IMR-90 (cell line): ENCODE measurements around the gene UGT2B11. TPM values are rescaled to one million over a fixed set of nuclear protein-coding genes. Genes with fewer than 3 reads are reported as not detected.
"Not testable (repeated sequence)": the region's sequence is repeated elsewhere in the genome, so short reads cannot be mapped to it uniquely, and the experiment has no call there.

ENCODE experiments used
- ATAC-seq: fragments of 200-7000 bp; cut with Tn5 transposase; 2 replicates; pipeline ENCODE4 v1.9.1; 2020; ENCODE audit warnings: low read depth, mild to moderate bottlenecking, moderate library complexity
- BruUV-seq: library from RNA; stranded (reverse); fragments of 400-500 nt; replicated peaks from 2 replicates; lab custom pipeline; 2021; lab: Mats Ljungman, UMichigan
- CTCF ChIA-PET: fragments of 300-600 bp; formaldehyde crosslinking; extraction: SDS; loops from one replicate; lab custom pipeline; 2021; ENCODE audit warnings: antibody characterized with exemption; lab: Yijun Ruan, JAX
- POLR2A ChIA-PET: fragments of 300-600 bp; sonication (Branson Sonifier 250); formaldehyde crosslinking; loops from one replicate; lab custom pipeline; 2022; ENCODE audit warnings: antibody characterized with exemption; ENCODE audit not compliant: unreplicated experiment; lab: Charles Lee
- DNase-seq: peaks from one replicate; pipeline ENCODE4 v3.0.0; 2013
- H2AFZ ChIP-seq: replicated peaks from 2 replicates; pipeline ENCODE3; 2013; ENCODE audit warnings: low read length, mild to moderate bottlenecking; ENCODE audit not compliant: poor library complexity
- H2AK5ac ChIP-seq: 2 replicates; pipeline ENCODE4 v1.6.1; 2013; ENCODE audit warnings: low read depth, low read length, inconsistent platforms
- H2AK9ac ChIP-seq: replicated peaks from 2 replicates; pipeline ENCODE3; 2013; ENCODE audit warnings: mild to moderate bottlenecking, low read depth, low read length, moderate library complexity; ENCODE audit not compliant: poor library complexity
- H2BK120ac ChIP-seq: 2 replicates; pipeline ENCODE4 v1.6.1; 2013; ENCODE audit warnings: low read depth, low read length, inconsistent platforms
- H2BK15ac ChIP-seq: 3 replicates; pipeline ENCODE4 v1.6.1; 2013; ENCODE audit warnings: low read depth, low read length, inconsistent platforms
- H2BK20ac ChIP-seq: 2 replicates; pipeline ENCODE4 v1.6.1; 2013; ENCODE audit warnings: low read depth, mild to moderate bottlenecking, inconsistent platforms, low read length, moderate library complexity
- H2BK5ac ChIP-seq: 2 replicates; pipeline ENCODE4 v1.6.1; 2013; ENCODE audit warnings: mild to moderate bottlenecking, low read depth, low read length, inconsistent platforms; ENCODE audit not compliant: poor library complexity, severe bottlenecking
- H3K14ac ChIP-seq: replicated peaks from 2 replicates; pipeline ENCODE4 v1.6.1; 2013; ENCODE audit warnings: low read depth, low read length, inconsistent platforms
- H3K18ac ChIP-seq: 2 replicates; pipeline ENCODE4 v1.6.1; 2013; ENCODE audit warnings: low read depth, low read length, control low read depth
- H3K23ac ChIP-seq: 2 replicates; pipeline ENCODE4 v1.6.1; 2013; ENCODE audit warnings: low read depth, low read length, inconsistent platforms
- H3K27ac ChIP-seq: 2 replicates; pipeline ENCODE4 v1.5.1; 2013; ENCODE audit warnings: mild to moderate bottlenecking, control low read depth, low read length; ENCODE audit not compliant: insufficient read depth
- H3K27me3 ChIP-seq: 2 replicates; pipeline ENCODE4 v1.6.1; 2013; ENCODE audit warnings: low read length; ENCODE audit not compliant: control insufficient read depth, insufficient read depth
- H3K36me3 ChIP-seq: 2 replicates; pipeline ENCODE4 v1.6.1; 2013; ENCODE audit warnings: low read length, mixed read lengths; ENCODE audit not compliant: control insufficient read depth, insufficient read depth
- H3K4ac ChIP-seq: 2 replicates; pipeline ENCODE4 v1.6.1; 2013; ENCODE audit warnings: low read depth, low read length, inconsistent platforms
- H3K4me1 ChIP-seq: 2 replicates; pipeline ENCODE4 v1.6.1; 2013; ENCODE audit warnings: low read length, mixed read lengths; ENCODE audit not compliant: control insufficient read depth, insufficient read depth
- H3K4me2 ChIP-seq: 2 replicates; pipeline ENCODE4 v1.6.1; 2013; ENCODE audit warnings: low read depth, mild to moderate bottlenecking, control low read depth, low read length, moderate library complexity
- H3K4me3 ChIP-seq: 2 replicates; pipeline ENCODE4 v1.5.1; 2013; ENCODE audit warnings: low read depth, mild to moderate bottlenecking, control low read depth, low read length, moderate library complexity; ENCODE audit not compliant: insufficient read depth
- H3K56ac ChIP-seq: 2 replicates; pipeline ENCODE4 v1.6.1; 2013; ENCODE audit warnings: low read length, inconsistent platforms; ENCODE audit not compliant: insufficient read depth; ENCODE audit errors: extremely low read depth
- H3K79me1 ChIP-seq, 2 experiments: 2 replicates each; pipeline ENCODE4 v1.6.1; 2013; ENCODE audit warnings: low read length in 2 of 2, inconsistent platforms in 1 of 2, low read depth in 1 of 2
- H3K9ac ChIP-seq: 2 replicates; pipeline ENCODE4 v1.6.1; 2013; ENCODE audit warnings: low read depth, low read length, control low read depth
- H3K9me1 ChIP-seq: 2 replicates; pipeline ENCODE4 v1.6.1; 2013; ENCODE audit warnings: low read length, inconsistent platforms; ENCODE audit not compliant: insufficient read depth
- H3K9me3 ChIP-seq: 2 replicates; pipeline ENCODE4 v1.6.1; 2013; ENCODE audit warnings: low read length; ENCODE audit not compliant: control insufficient read depth, insufficient read depth
- H4K20me1 ChIP-seq: 2 replicates; pipeline ENCODE4 v1.6.1; 2013; ENCODE audit warnings: low read length, inconsistent platforms; ENCODE audit not compliant: insufficient read depth
- H4K5ac ChIP-seq: 2 replicates; pipeline ENCODE4 v1.6.1; 2013; ENCODE audit warnings: mild to moderate bottlenecking, low read depth, low read length, control low read depth
- H4K8ac ChIP-seq, 2 experiments: 2 replicates each; pipeline ENCODE4 v1.6.1; 2013; ENCODE audit warnings: low read depth in 2 of 2, low read length in 2 of 2, control low read depth in 1 of 2, inconsistent platforms in 1 of 2
- H4K91ac ChIP-seq: 2 replicates; pipeline ENCODE4 v1.6.1; 2013; ENCODE audit warnings: low read depth, low read length, inconsistent platforms; ENCODE audit not compliant: insufficient read depth
- WGBS, 2 experiments: methylation state at CpG; one replicate each; pipeline versions ENCODE4 v1.1.5 to v1.1.7; 2013; ENCODE audit warnings: missing lambda C conversion rate in 2 of 2; ENCODE audit not compliant: insufficient read length in 1 of 2; ENCODE audit errors: extremely low coverage in 2 of 2; 5-methylcytosine and 5-hydroxymethylcytosine counted together
- dilution Hi-C: fragments of 300-500 bp; cut with HindIII; formaldehyde crosslinking; loops from one replicate; pipeline ENCODE4 v1.14.3; 2018; ENCODE audit warnings: low sequenced_read_pairs; ENCODE audit not compliant: unreplicated experiment
- in situ Hi-C: fragments of 300-500 bp; cut with MboI; formaldehyde crosslinking; loops from 3 replicates; pipeline ENCODE4 v1.14.3; 2019; ENCODE audit warnings: low sequenced_read_pairs, inconsistent platforms, mixed read lengths
- intact Hi-C: fragments of 100-400 bp; cut with micrococcal nuclease; formaldehyde crosslinking; loops from 2 replicates; pipeline ENCODE4 v1.10.0; 2022
- polyA plus RNA-seq, 3 experiments: library from polyadenylated mRNA; depleted of rRNA; stranded (reverse); fragments of >200 nt; gene quantifications; 2 replicates each; pipeline ENCODE4 v1.2.3, GENCODE V29; 2012; ENCODE audit warnings: low replicate concordance in 1 of 3
- total RNA-seq: library from RNA; depleted of rRNA; stranded (reverse); fragments of >200 nt; gene quantifications from 2 replicates; pipeline ENCODE4 v1.2.3, GENCODE V29; 2012

Gene UGT2B11
- total and polyA plus RNA-seq, 2 of the 4 experiments (the other 2 are of a cell fraction), result not detected

DNA sequence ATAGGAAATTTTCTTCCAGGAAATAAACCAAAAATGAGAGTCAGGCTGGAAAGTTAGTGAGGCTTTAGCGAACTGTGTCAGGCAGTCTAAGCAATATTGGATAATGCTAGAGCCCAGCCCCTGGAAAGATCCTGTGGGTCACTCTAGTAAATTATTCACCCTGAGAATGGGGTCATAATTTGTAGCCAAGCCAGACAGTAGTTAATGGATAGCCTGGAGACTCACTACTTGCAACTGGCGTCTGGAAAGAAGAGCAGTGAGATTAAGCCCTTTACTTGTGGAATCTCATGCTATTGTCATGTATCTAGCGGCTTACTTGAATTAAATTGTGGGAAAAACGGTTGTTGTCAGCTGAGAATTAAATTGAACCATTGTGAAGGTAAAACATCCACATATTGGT, 48.2 kb downstream of the UGT2B11 start:
- H3K9ac ChIP-seq, H3K27ac ChIP-seq, H4K91ac ChIP-seq, dilution Hi-C loops, H3K27me3 ChIP-seq, H2AK5ac ChIP-seq, H3K23ac ChIP-seq, intact Hi-C loops, H3K36me3 ChIP-seq, H2BK20ac ChIP-seq, H3K4ac ChIP-seq, H4K8ac ChIP-seq, H2BK120ac ChIP-seq, BruUV-seq, POLR2A ChIA-PET, H2BK5ac ChIP-seq, H3K4me2 ChIP-seq, H3K4me3 ChIP-seq, H3K18ac ChIP-seq, CTCF ChIA-PET, H4K5ac ChIP-seq, H2AK9ac ChIP-seq, ATAC-seq, H3K4me1 ChIP-seq, H3K9me1 ChIP-seq, H3K56ac ChIP-seq, H3K14ac ChIP-seq, H2BK15ac ChIP-seq, H3K9me3 ChIP-seq, H2AFZ ChIP-seq, H3K79me1 ChIP-seq, H4K20me1 ChIP-seq, DNase-seq: not testable (repeated sequence)
- in situ Hi-C loops, result loop anchor here (25.0 kb wide), 1 partner anchor 904 kb away; no protein-coding TSS in a partner anchor
- WGBS, 2 experiments, result 50% methylated on average over 1 of the region's 4 CpGs; no CpG with 5 or more reads in 1 of the 2 experiments

DNA sequence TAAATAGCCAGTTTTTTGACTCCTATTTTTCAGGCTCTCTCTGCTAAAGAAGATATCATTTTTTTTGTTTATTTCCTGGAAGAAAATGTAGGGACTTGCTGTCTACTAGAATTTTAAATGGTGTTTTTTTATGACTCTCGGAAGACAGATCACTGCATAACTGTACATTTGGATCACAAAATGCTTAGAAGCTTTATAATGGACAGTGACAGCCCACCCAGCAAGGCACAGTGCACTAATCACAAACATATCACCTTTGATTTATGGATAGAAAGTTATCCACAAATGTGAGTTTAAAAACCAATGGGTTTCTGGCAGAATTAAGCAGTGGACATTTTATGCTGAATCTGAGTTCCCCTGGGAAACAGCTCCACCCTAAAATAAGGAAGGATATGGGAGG, 48.8 kb downstream of the UGT2B11 start:
- H2BK20ac ChIP-seq, H3K9me1 ChIP-seq, H3K4me1 ChIP-seq, H4K20me1 ChIP-seq, H4K5ac ChIP-seq, H2BK15ac ChIP-seq, H4K8ac ChIP-seq, H3K4me2 ChIP-seq, POLR2A ChIA-PET, H3K36me3 ChIP-seq, H2AFZ ChIP-seq, H3K4ac ChIP-seq, H3K14ac ChIP-seq, ATAC-seq, H3K4me3 ChIP-seq, H2AK9ac ChIP-seq, H2AK5ac ChIP-seq, CTCF ChIA-PET, intact Hi-C loops, H3K23ac ChIP-seq, H3K79me1 ChIP-seq, H4K91ac ChIP-seq, BruUV-seq, H3K9me3 ChIP-seq, dilution Hi-C loops, H3K9ac ChIP-seq, H3K27ac ChIP-seq, H3K27me3 ChIP-seq, DNase-seq, H2BK5ac ChIP-seq, H2BK120ac ChIP-seq, H3K56ac ChIP-seq, H3K18ac ChIP-seq: not testable (repeated sequence)
- in situ Hi-C loops, result loop anchor here (25.0 kb wide), 1 partner anchor 903 kb away; no protein-coding TSS in a partner anchor
- WGBS, 2 experiments, result no CpG with 5 or more reads among the region's 1 CpG
